NCI-H1105 (cell line): Measurements from ENCODE around the gene ZIC2.
"Not testable (repeated sequence)": the region's sequence is repeated elsewhere in the genome, so short reads cannot be mapped to it uniquely, and the experiment has no call there.

Source experiments
- DNase-seq: peaks from one replicate; lab custom pipeline; 2025; lab: John Stamatoyannopoulos, UW

Gene ZIC2

DNA sequence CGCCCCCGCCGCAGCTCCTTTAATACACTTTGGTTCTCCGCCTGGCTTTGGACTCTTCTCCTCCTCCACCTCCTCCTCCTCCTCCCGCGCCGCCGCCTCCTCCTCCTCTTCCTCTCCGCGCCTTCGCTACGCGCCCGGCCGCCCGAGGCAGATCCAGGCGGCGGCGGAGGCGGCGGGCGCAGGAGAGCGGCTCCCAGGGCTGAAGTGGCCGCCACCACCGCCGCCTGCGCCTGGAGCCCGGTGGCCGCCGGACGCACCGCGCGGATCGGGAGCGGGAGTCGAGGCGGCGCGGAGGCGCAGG, at the start of gene ZIC2:
Gene ZIC2 (plus strand): TSS at position 50 of the 301 bp plus-strand sequence. CDS start 281 bp downstream, outside the sequence.
- no peak for DNase-seq

DNA sequence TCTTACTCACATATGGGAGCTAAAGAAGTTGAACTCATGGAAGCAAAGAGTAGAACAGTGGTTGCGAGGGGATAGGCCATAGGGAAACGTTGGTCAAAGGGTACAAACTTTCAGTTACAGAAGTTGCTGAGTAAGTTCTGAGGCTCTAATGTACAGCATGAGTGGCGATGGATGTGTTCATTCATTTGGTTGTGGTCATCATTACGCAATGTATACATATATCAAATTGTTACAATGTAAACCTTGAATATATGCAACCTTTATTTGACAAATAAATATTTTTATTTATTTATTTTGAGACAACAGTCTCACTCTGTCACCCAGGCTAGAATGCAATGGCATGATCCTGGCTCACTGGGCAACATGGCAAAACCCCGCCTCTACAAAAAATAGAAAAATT, 48.7 kb upstream of the ZIC2 start:
- DNase-seq = no peak

DNA sequence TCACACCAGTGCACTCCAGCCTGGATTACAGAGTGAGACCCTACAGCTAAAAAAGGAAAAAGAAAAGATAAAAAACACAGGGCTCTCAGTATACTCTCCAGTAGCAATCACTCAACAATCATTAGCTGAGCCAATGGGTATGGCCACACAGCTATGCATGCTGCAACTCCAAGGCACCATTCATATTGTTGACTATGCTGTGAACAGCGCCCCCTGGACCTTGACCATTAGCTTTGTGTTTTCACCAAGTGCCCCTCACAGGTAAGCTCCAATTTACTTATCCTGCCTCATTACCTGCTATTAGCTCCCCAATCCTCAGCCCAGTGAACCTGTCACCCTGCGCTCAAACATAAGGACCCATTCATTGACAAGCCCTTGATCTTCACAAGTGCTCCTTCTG, 45.8 kb upstream of the ZIC2 start:
- no peak for DNase-seq

GRCh38 chr13:99938635-99939034, 42.9 kb upstream of the ZIC2 start:
- DNase-seq = no peak

GRCh38 chr13:99941086-99941485, 40.5 kb upstream of the ZIC2 start:
- DNase-seq = no peak

DNA sequence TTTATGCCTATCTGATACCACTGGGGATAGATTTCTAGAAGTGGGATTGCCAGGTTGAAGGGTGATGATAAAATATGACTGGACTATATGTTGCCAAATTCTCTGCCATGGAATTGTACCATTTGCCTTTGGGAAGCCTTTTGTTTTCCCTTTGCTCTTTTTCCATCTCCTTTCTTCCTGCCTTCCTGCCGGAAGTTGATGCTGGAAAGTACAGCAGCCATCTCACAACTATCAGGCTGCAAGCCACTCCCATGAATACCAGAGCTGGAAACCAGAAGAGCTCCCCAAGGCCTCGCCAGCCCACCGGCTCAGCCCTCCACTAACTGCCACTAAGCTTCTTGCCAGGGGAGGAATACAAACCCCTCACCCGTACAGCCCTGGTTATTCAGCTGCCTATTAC, 39.7 kb upstream of the ZIC2 start:
- no peak for DNase-seq

DNA sequence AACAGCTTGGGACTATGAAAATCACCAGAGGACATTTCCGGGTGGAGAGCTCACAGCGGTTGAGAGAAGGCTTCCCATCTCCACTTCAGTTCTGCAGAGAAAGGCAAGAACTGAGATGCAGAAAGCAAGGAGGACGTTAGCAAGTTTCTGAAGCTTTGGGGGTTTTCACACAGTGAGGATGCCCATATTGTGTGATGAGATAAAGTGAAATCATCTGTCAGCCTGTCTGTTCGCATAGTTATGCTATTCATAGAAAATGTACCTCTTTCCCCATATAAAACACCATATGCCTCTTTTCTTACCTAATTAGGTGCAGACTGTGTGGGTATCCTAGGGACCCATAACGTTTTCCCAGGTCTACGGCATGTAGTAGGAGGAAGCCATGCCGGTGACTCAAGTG, 37.5 kb upstream of the ZIC2 start:
- DNase-seq = no peak

GRCh38 chr13:99944606-99945005, 37.0 kb upstream of the ZIC2 start:
- no peak for DNase-seq

- not testable (repeated sequence) for DNase-seq
Measured at GRCh38 chr13:99945515-99945914, 36.1 kb upstream of the ZIC2 start.

GRCh38 chr13:99947666-99948065, 33.9 kb upstream of the ZIC2 start:
- DNase-seq = no peak

GRCh38 chr13:99948411-99948810, 33.2 kb upstream of the ZIC2 start:
- DNase-seq = no peak

- no peak for DNase-seq
Measured at GRCh38 chr13:99948907-99949678, 32.5 kb upstream of the ZIC2 start.

DNA sequence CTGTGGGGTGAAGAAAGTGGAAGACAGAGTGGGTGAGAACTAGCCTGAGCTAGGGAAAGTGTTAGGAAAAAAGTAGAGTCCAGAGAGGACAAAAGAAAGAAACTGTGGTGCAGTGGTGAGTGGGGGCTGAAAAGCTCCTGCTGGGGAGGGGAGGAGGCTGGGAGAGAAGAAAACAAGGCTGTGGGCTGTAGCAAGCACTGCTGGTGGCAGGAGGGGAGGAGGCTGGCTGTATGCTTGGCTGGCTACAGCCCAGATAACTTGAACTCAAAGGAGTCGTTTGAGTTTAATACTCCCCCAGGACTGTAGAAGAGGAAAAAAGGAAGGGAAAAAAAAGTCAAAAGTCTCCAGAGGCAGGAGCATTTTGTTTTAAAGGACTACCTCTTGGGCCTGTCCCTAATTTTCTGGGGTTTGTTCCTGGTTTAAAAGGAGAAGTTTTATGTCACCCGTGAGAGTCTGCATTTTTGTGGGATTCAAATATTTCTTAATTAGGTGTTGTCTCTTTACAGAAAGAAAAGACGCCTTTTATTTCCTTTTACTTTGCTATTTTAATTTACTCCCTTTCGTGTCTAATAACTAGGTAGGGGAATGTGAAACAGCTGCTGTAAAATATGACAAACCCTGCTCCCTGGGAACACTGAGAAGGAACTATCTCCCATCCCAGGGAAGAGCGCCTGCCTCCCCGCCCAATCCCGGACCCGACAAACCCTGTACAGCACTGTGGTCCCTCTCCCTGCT, 31.7 kb upstream of the ZIC2 start:
- no peak for DNase-seq

- not testable (repeated sequence) for DNase-seq
Measured at GRCh38 chr13:99951666-99952065, 29.9 kb upstream of the ZIC2 start.

DNA sequence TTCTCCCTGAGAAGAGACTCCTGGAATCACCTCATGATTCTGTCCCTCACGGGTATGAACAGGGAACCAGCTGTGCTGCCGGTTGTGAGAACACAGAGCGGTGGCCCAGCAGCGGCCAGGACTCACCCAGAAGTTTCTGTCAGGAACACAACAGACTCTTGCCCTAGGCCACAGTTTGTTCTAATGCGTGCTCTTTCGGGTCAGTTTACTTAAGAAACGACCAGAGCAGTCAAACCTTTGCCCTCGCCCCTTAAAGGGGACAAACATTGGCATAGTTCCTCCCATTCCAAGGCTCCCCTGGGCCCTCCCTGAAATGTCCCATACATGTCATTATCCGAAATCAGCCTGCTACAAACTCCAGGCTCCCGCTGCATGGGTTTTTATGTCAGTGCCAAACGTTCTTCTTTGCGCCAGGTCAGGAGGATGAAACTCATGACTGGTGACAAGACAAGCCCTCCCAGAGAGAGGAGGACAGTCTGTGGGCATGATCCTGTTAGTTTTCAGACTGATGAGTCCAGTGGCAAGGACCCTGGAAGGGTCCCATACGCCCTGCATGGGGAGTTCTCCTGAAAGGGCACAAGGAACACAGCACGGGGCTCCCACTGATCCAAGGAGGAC, 28.3 kb upstream of the ZIC2 start:
- no peak for DNase-seq

- DNase-seq = no peak
Measured at GRCh38 chr13:99955107-99955746, 26.4 kb upstream of the ZIC2 start.

GRCh38 chr13:99955747-99956472, 25.7 kb upstream of the ZIC2 start:
- no peak for DNase-seq

DNA sequence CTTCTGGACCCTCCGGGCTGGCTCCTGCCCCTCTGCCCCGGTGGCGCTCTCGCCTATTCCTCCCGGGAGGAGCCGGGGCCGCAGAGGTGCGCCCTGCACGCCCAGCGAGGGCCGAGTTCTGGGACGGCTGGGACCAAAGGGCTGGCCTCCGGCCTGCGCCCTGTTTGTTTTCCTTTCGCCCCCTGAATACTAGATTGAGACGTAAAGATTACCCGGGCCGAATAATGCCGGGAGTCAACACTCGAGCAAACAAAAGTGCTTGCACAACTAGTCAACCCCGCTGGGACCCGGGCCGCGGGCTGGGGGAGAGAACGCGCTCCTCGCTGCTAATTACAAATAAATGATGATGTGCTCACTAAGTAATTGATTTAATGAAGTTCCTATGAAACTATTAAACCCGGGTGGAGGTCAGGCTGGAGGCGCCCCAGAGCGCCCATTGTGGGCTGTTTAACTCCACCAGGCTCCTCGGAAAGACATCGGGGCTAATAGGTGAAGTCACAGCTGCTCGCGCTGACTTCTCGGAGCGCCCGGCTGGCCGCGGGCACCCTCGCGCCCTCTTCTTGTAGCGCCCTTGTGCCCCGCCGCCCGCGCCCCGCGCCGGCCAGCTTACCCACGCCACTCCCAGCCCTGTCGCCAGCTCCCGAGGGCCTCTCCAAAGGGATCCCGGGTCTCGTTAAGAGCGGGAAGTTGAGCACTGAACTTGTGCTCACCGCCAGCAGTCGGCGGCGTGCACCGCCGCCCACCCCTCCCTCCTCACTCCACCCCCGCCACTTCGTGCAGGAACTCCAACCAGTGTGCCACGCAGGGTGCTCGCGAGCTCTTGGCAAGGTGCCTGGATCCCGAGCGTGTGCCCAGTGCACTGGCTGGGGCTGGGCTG, 24.9 kb upstream of the ZIC2 start:
- no peak for DNase-seq

GRCh38 chr13:99958406-99959126, 23.0 kb upstream of the ZIC2 start:
- no peak for DNase-seq

GRCh38 chr13:99959127-99959539, 22.5 kb upstream of the ZIC2 start:
- DNase-seq = no peak
